Measurements from ENCODE around the gene SCAF11.

SCAF11 gene

DNA sequence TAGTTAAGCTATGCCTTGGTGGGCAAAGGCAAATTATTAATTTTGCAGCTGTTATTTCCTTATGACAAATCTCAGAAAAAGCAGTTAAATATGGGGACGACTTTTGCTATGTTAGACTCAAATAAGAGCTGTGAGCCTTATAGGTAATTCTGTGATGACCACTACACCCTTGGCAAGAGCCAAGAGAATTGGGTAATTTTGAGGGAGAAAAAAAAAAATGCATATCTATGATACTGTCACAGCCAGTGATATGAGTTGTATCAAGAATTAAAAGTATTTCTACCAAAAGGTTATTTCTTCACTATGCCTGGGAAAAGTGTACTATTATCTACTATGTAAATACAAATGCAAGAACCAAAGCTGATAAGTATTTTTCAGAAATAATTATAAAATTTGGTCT lies 43.9 kb downstream of the SCAF11 start:
- TF ChIP-seq, protein P1, sequence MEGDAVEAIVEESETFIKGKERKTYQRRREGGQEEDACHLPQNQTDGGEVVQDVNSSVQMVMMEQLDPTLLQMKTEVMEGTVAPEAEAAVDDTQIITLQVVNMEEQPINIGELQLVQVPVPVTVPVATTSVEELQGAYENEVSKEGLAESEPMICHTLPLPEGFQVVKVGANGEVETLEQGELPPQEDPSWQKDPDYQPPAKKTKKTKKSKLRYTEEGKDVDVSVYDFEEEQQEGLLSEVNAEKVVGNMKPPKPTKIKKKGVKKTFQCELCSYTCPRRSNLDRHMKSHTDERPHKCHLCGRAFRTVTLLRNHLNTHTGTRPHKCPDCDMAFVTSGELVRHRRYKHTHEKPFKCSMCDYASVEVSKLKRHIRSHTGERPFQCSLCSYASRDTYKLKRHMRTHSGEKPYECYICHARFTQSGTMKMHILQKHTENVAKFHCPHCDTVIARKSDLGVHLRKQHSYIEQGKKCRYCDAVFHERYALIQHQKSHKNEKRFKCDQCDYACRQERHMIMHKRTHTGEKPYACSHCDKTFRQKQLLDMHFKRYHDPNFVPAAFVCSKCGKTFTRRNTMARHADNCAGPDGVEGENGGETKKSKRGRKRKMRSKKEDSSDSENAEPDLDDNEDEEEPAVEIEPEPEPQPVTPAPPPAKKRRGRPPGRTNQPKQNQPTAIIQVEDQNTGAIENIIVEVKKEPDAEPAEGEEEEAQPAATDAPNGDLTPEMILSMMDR (IDR thresholded peaks at IDR 0.05; ENCODE audit: low read depth, low read length) = no peak
- DNase-seq (ENCODE audit: low read depth in 2 of 2) = no peak
- H3K4me3 ChIP-seq (replicated peaks in 1 of 2; ENCODE audit: low read depth in 2 of 2, low read length in 2 of 2) = no peak overlapping the region

DNA sequence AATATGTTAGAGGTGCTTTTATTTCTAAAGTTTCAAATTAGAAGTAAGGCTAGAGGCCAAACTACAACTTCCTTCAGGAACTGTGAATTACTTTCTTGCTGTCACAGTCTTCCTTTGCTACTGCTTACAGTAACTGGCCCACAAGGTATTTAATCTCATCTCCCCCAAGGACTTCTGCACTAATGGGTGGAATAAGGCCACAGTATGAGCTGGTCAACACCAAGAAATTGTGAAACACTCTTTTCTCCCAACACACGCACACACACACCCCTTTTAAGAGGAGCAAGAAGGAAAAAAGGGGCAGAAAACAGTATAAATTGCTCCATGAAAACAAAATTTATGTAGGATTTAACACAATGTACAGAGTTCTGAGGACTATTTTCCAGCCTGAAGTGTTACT lies 45.6 kb downstream of the SCAF11 start:
- peak in 1 of 2 donors; percentile 73 for DNase-seq (ENCODE audit: low read depth in 2 of 2)
- TF ChIP-seq, protein P1 (IDR thresholded peaks at IDR 0.05; ENCODE audit: low read depth, low read length) = no peak
- no peak overlapping the region for H3K4me3 ChIP-seq (replicated peaks in 1 of 2; ENCODE audit: low read depth in 2 of 2, low read length in 2 of 2)

DNA sequence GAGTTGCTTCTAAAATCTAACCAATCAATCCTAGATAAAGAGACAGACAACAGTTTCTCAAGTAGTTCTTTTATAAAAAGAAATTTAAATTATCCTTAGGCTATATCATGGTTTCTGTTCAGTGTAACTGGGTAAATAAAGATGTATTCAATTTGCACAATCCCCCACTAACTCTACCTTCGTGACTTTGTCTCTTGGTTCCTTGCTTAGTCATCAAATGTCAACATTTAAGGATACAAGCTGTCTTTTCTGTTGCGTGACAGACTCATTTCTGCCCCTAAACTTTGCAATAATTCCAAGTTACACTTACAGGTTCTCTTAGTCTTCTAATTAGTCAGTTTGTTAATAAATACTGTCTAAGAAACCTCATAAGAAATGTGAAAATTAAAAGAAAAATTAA lies 50.6 kb downstream of the SCAF11 start:
- TF ChIP-seq, protein P1 (IDR thresholded peaks at IDR 0.05; ENCODE audit: low read depth, low read length) = no peak
- peak in 1 of 2 donors; percentile 32 for DNase-seq (ENCODE audit: low read depth in 2 of 2)
- no peak overlapping the region for H3K4me3 ChIP-seq (replicated peaks in 1 of 2; ENCODE audit: low read depth in 2 of 2, low read length in 2 of 2)

DNA sequence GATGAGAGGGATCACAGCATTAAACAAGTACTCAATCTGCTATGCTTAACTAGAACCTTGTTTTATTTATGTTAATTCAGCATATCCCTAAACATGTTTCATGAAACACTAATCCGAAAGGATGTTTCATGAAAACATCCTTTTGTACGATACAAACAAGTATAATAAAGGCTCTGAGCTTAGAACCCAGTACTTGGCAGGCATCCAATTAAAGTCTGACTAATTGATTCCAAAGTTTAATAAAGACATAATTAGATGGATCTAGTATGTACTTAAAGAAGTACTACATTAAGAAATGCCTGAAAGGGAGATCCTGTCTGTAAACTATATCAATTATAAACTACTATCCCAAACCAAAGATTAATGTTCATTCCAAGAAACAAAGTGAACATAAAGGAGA lies 51.8 kb downstream of the SCAF11 start:
- TF ChIP-seq, protein P1 (IDR thresholded peaks at IDR 0.05; ENCODE audit: low read depth, low read length) = no peak
- H3K4me3 ChIP-seq (replicated peaks in 1 of 2; ENCODE audit: low read depth in 2 of 2, low read length in 2 of 2) = no peak overlapping the region
- DNase-seq (ENCODE audit: low read depth in 2 of 2) = peak in 1 of 2 donors; percentile 18

DNA sequence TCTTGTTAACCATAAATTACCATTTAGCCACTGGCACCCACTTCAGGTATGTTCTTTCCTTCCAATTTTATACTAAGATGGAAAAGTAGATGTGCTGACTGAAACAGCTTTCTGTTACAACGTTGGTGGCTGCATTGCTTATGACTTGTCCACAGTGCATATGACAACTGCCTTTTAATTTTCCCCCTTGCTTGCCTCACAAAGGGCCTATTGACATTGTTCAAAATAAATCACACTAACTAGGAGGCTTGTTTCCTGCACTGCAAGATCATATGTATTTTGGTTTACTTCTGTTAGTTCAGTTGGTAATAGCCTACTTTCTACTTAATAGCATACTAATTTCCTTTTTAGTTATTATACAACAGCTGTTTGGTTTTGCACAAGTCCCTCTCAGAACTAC lies 55.4 kb downstream of the SCAF11 start:
- TF ChIP-seq, protein P1 (IDR thresholded peaks at IDR 0.05; ENCODE audit: low read depth, low read length) = no peak
- no peak for DNase-seq (ENCODE audit: low read depth in 2 of 2)
- H3K4me3 ChIP-seq (replicated peaks in 1 of 2; ENCODE audit: low read depth in 2 of 2, low read length in 2 of 2) = no peak overlapping the region

DNA sequence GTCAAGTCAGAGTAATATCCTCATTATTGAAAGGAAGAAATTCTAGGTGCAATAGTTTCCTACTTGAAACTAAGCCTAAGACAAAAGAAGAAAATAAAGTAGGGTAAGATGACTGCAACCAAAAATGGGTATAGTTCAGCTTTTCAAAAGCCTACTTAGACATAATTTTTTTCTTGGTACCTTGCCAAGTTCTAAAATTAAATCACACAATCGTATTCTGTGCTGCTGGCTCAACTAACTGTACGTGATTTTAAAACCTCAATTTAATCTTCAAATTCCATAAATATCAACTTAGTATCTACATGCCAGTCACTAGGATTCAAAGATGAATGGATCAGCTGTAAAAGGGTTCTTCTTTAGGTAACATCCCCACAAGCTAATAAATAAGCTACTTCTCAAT lies 56.9 kb downstream of the SCAF11 start:
- peak; percentile 14 to 15 for DNase-seq (ENCODE audit: low read depth in 2 of 2)
- TF ChIP-seq, protein P1 (IDR thresholded peaks at IDR 0.05; ENCODE audit: low read depth, low read length) = no peak
- no peak overlapping the region for H3K4me3 ChIP-seq (replicated peaks in 1 of 2; ENCODE audit: low read depth in 2 of 2, low read length in 2 of 2)

DNA sequence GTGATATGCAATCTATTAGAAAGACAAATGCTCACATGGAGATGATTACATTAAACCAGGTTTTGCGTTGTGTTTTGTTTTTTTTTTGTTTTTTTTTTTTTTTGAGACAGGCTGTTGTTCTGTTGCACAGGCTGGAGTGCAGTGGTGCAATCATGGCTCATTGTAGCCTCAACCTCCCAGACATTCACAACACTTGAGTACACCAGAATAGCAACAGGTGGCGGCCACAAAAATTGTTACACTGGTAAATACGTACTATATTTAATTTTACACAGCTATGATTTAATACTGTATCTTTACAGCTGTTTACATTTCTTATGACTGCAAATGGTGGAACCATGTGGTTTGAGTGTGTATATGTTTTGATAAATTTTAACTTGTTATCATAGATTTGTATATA lies 60.0 kb downstream of the SCAF11 start:
- TF ChIP-seq, protein P1 (IDR thresholded peaks at IDR 0.05; ENCODE audit: low read depth, low read length) = no peak
- no peak for DNase-seq (ENCODE audit: low read depth in 2 of 2)
- no peak overlapping the region for H3K4me3 ChIP-seq (replicated peaks in 1 of 2; ENCODE audit: low read depth in 2 of 2, low read length in 2 of 2)

Data from cardiac fibroblast (primary cell).